GM12878 (cell line): ENCODE data around the gene SYNGR2. TPM values are rescaled to one million over a fixed set of nuclear protein-coding genes. Genes with fewer than 3 reads are reported as not detected.

ENCODE experiments used
- polyA plus RNA-seq, 11 experiments: library from polyadenylated mRNA; depleted of rRNA in 4 of 11; unstranded in 6 of 11; stranded (reverse) in 5 of 11; fragments of >200 nt; fragmentation: Nextera tagmentation in 4 of 11; fragmentation: Illumina TruSeq in 1 of 11; extraction: Ambion mirVana in 4 of 11; extraction: Trizol in 1 of 11; gene quantifications; 1 replicate in 1 of 11; 2 replicates in 10 of 11; pipeline versions ENCODE4 v1.2.1 to v1.2.3, GENCODE V29; 2011 to 2016; ENCODE audit warnings: inconsistent platforms in 2 of 11, missing spikeins in 2 of 11, low read depth in 1 of 11
- small RNA-seq: library from RNA; depleted of rRNA; stranded (forward); fragments of <200 nt; gene quantifications from one replicate; pipeline ENCODE3, GENCODE V24; 2014
- total RNA-seq, 4 experiments: library from RNA; depleted of rRNA in 3 of 4; stranded (reverse); fragments of >200 nt in 3 of 4; fragmentation: Illumina TruSeq in 1 of 4; extraction: Trizol in 1 of 4; gene quantifications; 2 replicates each; pipeline versions ENCODE4 v1.2.1 to v1.2.3, GENCODE V29; 2013 to 2021

Gene SYNGR2
- total and polyA plus RNA-seq, 10 of the 15 experiments (the other 5 are each of a cell fraction or from before 2014, with no cell fraction given) = 4.4 to 529 (median 261) TPM

Small RNA genes lying within 50 kb of the gene (small RNA-seq; reads per million reads assigned to genes)
- not detected for gene AC087645.1

Other genes with a start within 250 kb of the SYNGR2 start
Only the 7 nearest of the 10 such genes appear.
- gene TMC6, start 39.8 kb upstream of the SYNGR2 start, total RNA-seq (2014; rRNA removed) = 104 and 117 TPM in 2 replicates
- 34.2 and 39.1 TPM in 2 replicates for gene TMC6, start 39.8 kb upstream of the SYNGR2 start, total RNA-seq (2014; rRNA removed; fragmentation: Illumina TruSeq; extraction: Trizol)
- 206 and 232 TPM in 2 replicates for gene TMC6, start 39.8 kb upstream of the SYNGR2 start, total RNA-seq (2021)
- 25.6 and 38.0 TPM in 2 replicates for gene TMC6, start 39.8 kb upstream of the SYNGR2 start, polyA plus RNA-seq (2011; rRNA removed)
- 2.0 and 20.0 TPM in 2 replicates for gene TMC6, start 39.8 kb upstream of the SYNGR2 start, polyA plus RNA-seq (2014; fragmentation: Illumina TruSeq; extraction: Trizol)
- 10 to 100 TPM in 1 of 2 experiments, 1 to 10 TPM in 1; 1.9 to 11.5 TPM for gene TMC6, start 39.8 kb upstream of the SYNGR2 start, polyA plus RNA-seq (2014; fragmentation: Nextera tagmentation; extraction: Ambion mirVana)
- 136 and 153 TPM in 2 replicates for gene TMC6, start 39.8 kb upstream of the SYNGR2 start, polyA plus RNA-seq (2014; rRNA removed)
- 10 to 100 TPM; 82.0 to 94.4 TPM for gene TMC6, start 39.8 kb upstream of the SYNGR2 start, polyA plus RNA-seq (2016; fragmentation: Nextera tagmentation; extraction: Ambion mirVana)
- 40.9 and 41.9 TPM in 2 replicates for gene TMC8, start 37.8 kb upstream of the SYNGR2 start, total RNA-seq (2014; rRNA removed)
- 22.2 and 25.4 TPM in 2 replicates for gene TMC8, start 37.8 kb upstream of the SYNGR2 start, total RNA-seq (2014; rRNA removed; fragmentation: Illumina TruSeq; extraction: Trizol)
- gene TMC8, start 37.8 kb upstream of the SYNGR2 start, total RNA-seq (2021) = 120 and 128 TPM in 2 replicates
- 19.5 and 36.5 TPM in 2 replicates for gene TMC8, start 37.8 kb upstream of the SYNGR2 start, polyA plus RNA-seq (2011; rRNA removed)
- gene TMC8, start 37.8 kb upstream of the SYNGR2 start, polyA plus RNA-seq (2014; fragmentation: Illumina TruSeq; extraction: Trizol) = 16.7 and 45.9 TPM in 2 replicates
- 1 to 10 TPM; 2.7 to 8.4 TPM for gene TMC8, start 37.8 kb upstream of the SYNGR2 start, polyA plus RNA-seq (2014; fragmentation: Nextera tagmentation; extraction: Ambion mirVana)
- 118 and 129 TPM in 2 replicates for gene TMC8, start 37.8 kb upstream of the SYNGR2 start, polyA plus RNA-seq (2014; rRNA removed)
- 10 to 100 TPM; 38.2 to 48.1 TPM for gene TMC8, start 37.8 kb upstream of the SYNGR2 start, polyA plus RNA-seq (2016; fragmentation: Nextera tagmentation; extraction: Ambion mirVana)
- gene C17orf99, start 22.2 kb upstream of the SYNGR2 start, total RNA-seq (2014; rRNA removed) = 2.1 and 5.9 TPM in 2 replicates
- 1.6 and 1.9 TPM in 2 replicates for gene C17orf99, start 22.2 kb upstream of the SYNGR2 start, total RNA-seq (2014; rRNA removed; fragmentation: Illumina TruSeq; extraction: Trizol)
- 3.1 and 4.4 TPM in 2 replicates for gene C17orf99, start 22.2 kb upstream of the SYNGR2 start, total RNA-seq (2021)
- 2.2 and 3.5 TPM in 2 replicates for gene C17orf99, start 22.2 kb upstream of the SYNGR2 start, polyA plus RNA-seq (2011; rRNA removed)
- 0.22 and 1.4 TPM in 2 replicates for gene C17orf99, start 22.2 kb upstream of the SYNGR2 start, polyA plus RNA-seq (2014; fragmentation: Illumina TruSeq; extraction: Trizol)
- under 1 TPM; 0.20 to 0.48 TPM for gene C17orf99, start 22.2 kb upstream of the SYNGR2 start, polyA plus RNA-seq (2014; fragmentation: Nextera tagmentation; extraction: Ambion mirVana)
- 4.8 and 5.6 TPM in 2 replicates for gene C17orf99, start 22.2 kb upstream of the SYNGR2 start, polyA plus RNA-seq (2014; rRNA removed)
- 1 to 10 TPM; 3.0 to 4.5 TPM for gene C17orf99, start 22.2 kb upstream of the SYNGR2 start, polyA plus RNA-seq (2016; fragmentation: Nextera tagmentation; extraction: Ambion mirVana)
- 93.2 and 102 TPM in 2 replicates for gene TK1, start 18.5 kb downstream of the SYNGR2 start, total RNA-seq (2014; rRNA removed)
- 49.9 and 53.4 TPM in 2 replicates for gene TK1, start 18.5 kb downstream of the SYNGR2 start, total RNA-seq (2014; rRNA removed; fragmentation: Illumina TruSeq; extraction: Trizol)
- gene TK1, start 18.5 kb downstream of the SYNGR2 start, total RNA-seq (2021) = 89.7 and 96.3 TPM in 2 replicates
- 32.6 and 62.7 TPM in 2 replicates for gene TK1, start 18.5 kb downstream of the SYNGR2 start, polyA plus RNA-seq (2011; rRNA removed)
- gene TK1, start 18.5 kb downstream of the SYNGR2 start, polyA plus RNA-seq (2014; fragmentation: Illumina TruSeq; extraction: Trizol) = 27.4 and 55.2 TPM in 2 replicates
- gene TK1, start 18.5 kb downstream of the SYNGR2 start, polyA plus RNA-seq (2014; fragmentation: Nextera tagmentation; extraction: Ambion mirVana) = 10 to 100 TPM in 1 of 2 experiments, 1 to 10 TPM in 1; 4.6 to 13.0 TPM
- 127 and 128 TPM in 2 replicates for gene TK1, start 18.5 kb downstream of the SYNGR2 start, polyA plus RNA-seq (2014; rRNA removed)
- gene TK1, start 18.5 kb downstream of the SYNGR2 start, polyA plus RNA-seq (2016; fragmentation: Nextera tagmentation; extraction: Ambion mirVana) = 100 to 1,000 TPM; 168 to 175 TPM
- gene AFMID, start 18.8 kb downstream of the SYNGR2 start, total RNA-seq (2014; rRNA removed) = 60.7 and 79.9 TPM in 2 replicates
- gene AFMID, start 18.8 kb downstream of the SYNGR2 start, total RNA-seq (2014; rRNA removed; fragmentation: Illumina TruSeq; extraction: Trizol) = 51.9 and 54.3 TPM in 2 replicates
- 45.8 and 47.0 TPM in 2 replicates for gene AFMID, start 18.8 kb downstream of the SYNGR2 start, total RNA-seq (2021)
- 46.3 and 58.9 TPM in 2 replicates for gene AFMID, start 18.8 kb downstream of the SYNGR2 start, polyA plus RNA-seq (2011; rRNA removed)
- 70.8 and 77.9 TPM in 2 replicates for gene AFMID, start 18.8 kb downstream of the SYNGR2 start, polyA plus RNA-seq (2014; fragmentation: Illumina TruSeq; extraction: Trizol)
- 10 to 100 TPM; 50.3 to 98.8 TPM for gene AFMID, start 18.8 kb downstream of the SYNGR2 start, polyA plus RNA-seq (2014; fragmentation: Nextera tagmentation; extraction: Ambion mirVana)
- gene AFMID, start 18.8 kb downstream of the SYNGR2 start, polyA plus RNA-seq (2014; rRNA removed) = 51.2 and 68.7 TPM in 2 replicates
- 10 to 100 TPM; 36.1 to 41.3 TPM for gene AFMID, start 18.8 kb downstream of the SYNGR2 start, polyA plus RNA-seq (2016; fragmentation: Nextera tagmentation; extraction: Ambion mirVana)
- gene BIRC5, start 45.7 kb downstream of the SYNGR2 start, total RNA-seq (2014; rRNA removed) = 104 and 105 TPM in 2 replicates
- gene BIRC5, start 45.7 kb downstream of the SYNGR2 start, total RNA-seq (2014; rRNA removed; fragmentation: Illumina TruSeq; extraction: Trizol) = 64.3 and 74.8 TPM in 2 replicates
- 73.8 and 76.9 TPM in 2 replicates for gene BIRC5, start 45.7 kb downstream of the SYNGR2 start, total RNA-seq (2021)
- gene BIRC5, start 45.7 kb downstream of the SYNGR2 start, polyA plus RNA-seq (2011; rRNA removed) = 41.0 and 49.0 TPM in 2 replicates
- gene BIRC5, start 45.7 kb downstream of the SYNGR2 start, polyA plus RNA-seq (2014; fragmentation: Illumina TruSeq; extraction: Trizol) = 31.4 and 51.7 TPM in 2 replicates
- gene BIRC5, start 45.7 kb downstream of the SYNGR2 start, polyA plus RNA-seq (2014; fragmentation: Nextera tagmentation; extraction: Ambion mirVana) = 10 to 100 TPM; 89.2 to 92.4 TPM
- 115 and 119 TPM in 2 replicates for gene BIRC5, start 45.7 kb downstream of the SYNGR2 start, polyA plus RNA-seq (2014; rRNA removed)
- 100 to 1,000 TPM; 163 to 175 TPM for gene BIRC5, start 45.7 kb downstream of the SYNGR2 start, polyA plus RNA-seq (2016; fragmentation: Nextera tagmentation; extraction: Ambion mirVana)
- not detected in 2 replicates for gene TMEM235, start 63.0 kb downstream of the SYNGR2 start, total RNA-seq (2014; rRNA removed)
- gene TMEM235, start 63.0 kb downstream of the SYNGR2 start, total RNA-seq (2014; rRNA removed; fragmentation: Illumina TruSeq; extraction: Trizol) = not detected in 2 replicates
- not detected in 2 replicates for gene TMEM235, start 63.0 kb downstream of the SYNGR2 start, total RNA-seq (2021)
- gene TMEM235, start 63.0 kb downstream of the SYNGR2 start, polyA plus RNA-seq (2011; rRNA removed) = not detected in 2 replicates
- gene TMEM235, start 63.0 kb downstream of the SYNGR2 start, polyA plus RNA-seq (2014; fragmentation: Illumina TruSeq; extraction: Trizol) = not detected in 2 replicates
- gene TMEM235, start 63.0 kb downstream of the SYNGR2 start, polyA plus RNA-seq (2014; fragmentation: Nextera tagmentation; extraction: Ambion mirVana) = not detected
- not detected in 2 replicates for gene TMEM235, start 63.0 kb downstream of the SYNGR2 start, polyA plus RNA-seq (2014; rRNA removed)
- gene TMEM235, start 63.0 kb downstream of the SYNGR2 start, polyA plus RNA-seq (2016; fragmentation: Nextera tagmentation; extraction: Ambion mirVana) = not detected